ENCODE measurements around the gene NIM1K.
"Not testable (repeated sequence)": the region's sequence is repeated elsewhere in the genome, so short reads cannot be mapped to it uniquely, and the experiment has no call there.

Gene NIM1K

GRCh38 chr5:43232943-43233833, 41.2 kb downstream of the NIM1K start:
- DNase-seq: no peak

GRCh38 chr5:43233946-43234345, 41.9 kb downstream of the NIM1K start:
- no peak for DNase-seq

- DNase-seq: no peak
Observed at GRCh38 chr5:43236653-43237355, 44.8 kb downstream of the NIM1K start.

- no peak for DNase-seq
Observed at GRCh38 chr5:43242196-43242595, 50.2 kb downstream of the NIM1K start.

GRCh38 chr5:43243270-43243669, 51.2 kb downstream of the NIM1K start:
- DNase-seq: no peak

GRCh38 chr5:43244823-43245565, 53.0 kb downstream of the NIM1K start:
- no peak for DNase-seq

GRCh38 chr5:43245724-43246385, 53.8 kb downstream of the NIM1K start:
- DNase-seq: no peak

- DNase-seq: no peak
Observed at GRCh38 chr5:43251754-43252153, 59.7 kb downstream of the NIM1K start.

- no peak for DNase-seq
Observed at GRCh38 chr5:43255704-43256103, 63.7 kb downstream of the NIM1K start.

GRCh38 chr5:43256261-43256966, 64.4 kb downstream of the NIM1K start:
- DNase-seq: peak; percentile 44

GRCh38 chr5:43258116-43258515, 66.1 kb downstream of the NIM1K start:
- no peak for DNase-seq

- not testable (repeated sequence) for DNase-seq
Observed at GRCh38 chr5:43262269-43262668, 70.2 kb downstream of the NIM1K start.

GRCh38 chr5:43268188-43268820, 76.3 kb downstream of the NIM1K start:
- DNase-seq: no peak

- DNase-seq: peak; percentile 90
Observed at GRCh38 chr5:43270645-43271044, 78.6 kb downstream of the NIM1K start.

- DNase-seq: no peak
Observed at GRCh38 chr5:43273552-43273951, 81.5 kb downstream of the NIM1K start.

GRCh38 chr5:43274435-43275114, 82.5 kb downstream of the NIM1K start:
- DNase-seq: no peak

- no peak for DNase-seq
Observed at GRCh38 chr5:43275391-43275790, 83.4 kb downstream of the NIM1K start.

- no peak for DNase-seq
Observed at GRCh38 chr5:43279548-43280274, 87.7 kb downstream of the NIM1K start.

GRCh38 chr5:43281840-43282658, 90.0 kb downstream of the NIM1K start:
- no peak for DNase-seq
